ENCODE results near the gene DNAH7.
"Not testable (repeated sequence)": the region's sequence is repeated elsewhere in the genome, so short reads cannot be mapped to it uniquely, and the experiment has no call there.

The DNAH7 gene

DNA sequence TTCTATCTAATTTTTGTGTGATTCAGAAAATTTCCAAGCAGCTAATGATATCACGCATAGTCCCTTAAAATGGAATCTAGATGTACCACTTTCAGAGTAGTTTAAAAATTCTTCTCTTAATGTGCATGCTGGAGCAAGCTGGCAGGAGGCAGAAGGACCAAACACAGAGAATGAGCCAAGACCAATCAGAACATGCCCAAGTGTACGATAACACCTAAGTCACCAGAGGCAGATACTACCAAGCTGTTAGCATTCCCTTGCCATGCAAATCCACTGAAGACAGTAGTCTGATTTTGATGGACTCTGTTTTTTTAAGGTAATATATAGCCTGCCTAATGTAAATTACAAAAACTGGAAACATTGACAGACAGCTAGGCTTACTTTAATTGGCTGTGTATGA lies 109.3 kb downstream of the DNAH7 start:
- DNase-seq = no peak

DNA sequence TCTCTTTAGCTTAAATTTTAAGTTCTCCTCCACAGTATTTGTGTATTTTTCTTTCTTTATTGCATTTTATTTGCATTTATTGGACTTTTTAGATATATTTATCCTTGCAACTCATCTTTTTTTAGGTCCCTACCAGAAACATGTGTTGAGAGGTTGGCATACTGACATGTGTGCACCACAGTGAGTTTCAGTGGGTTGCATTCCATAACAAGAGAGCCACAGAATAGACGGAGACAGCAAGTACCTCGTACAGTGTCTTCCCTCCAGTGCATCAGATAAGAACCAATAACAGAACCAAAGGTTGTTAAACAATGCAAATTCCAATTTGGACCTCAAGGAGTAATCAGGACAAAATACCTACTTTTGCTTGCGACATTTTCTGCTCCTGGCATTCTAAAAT lies 111.9 kb downstream of the DNAH7 start:
- no peak for DNase-seq

DNA sequence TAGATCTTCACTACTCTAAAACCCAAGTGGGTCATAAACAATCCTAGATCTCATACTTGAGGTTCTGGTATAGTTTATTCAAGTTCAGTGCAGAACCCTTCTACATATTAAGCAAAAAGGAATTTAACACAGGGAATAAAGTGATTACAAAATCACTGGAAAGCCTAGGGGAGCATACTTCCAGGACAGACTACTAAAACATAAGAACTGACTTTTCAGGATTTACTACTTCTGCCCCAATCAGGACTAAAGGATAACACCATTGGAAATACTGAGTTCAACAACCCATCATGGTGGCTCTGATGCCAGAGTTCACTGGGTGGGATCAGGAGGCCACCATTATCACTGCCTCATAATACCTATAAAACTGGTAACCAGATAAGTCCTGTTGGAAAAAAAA lies 123.6 kb downstream of the DNAH7 start:
- no peak for DNase-seq

DNA sequence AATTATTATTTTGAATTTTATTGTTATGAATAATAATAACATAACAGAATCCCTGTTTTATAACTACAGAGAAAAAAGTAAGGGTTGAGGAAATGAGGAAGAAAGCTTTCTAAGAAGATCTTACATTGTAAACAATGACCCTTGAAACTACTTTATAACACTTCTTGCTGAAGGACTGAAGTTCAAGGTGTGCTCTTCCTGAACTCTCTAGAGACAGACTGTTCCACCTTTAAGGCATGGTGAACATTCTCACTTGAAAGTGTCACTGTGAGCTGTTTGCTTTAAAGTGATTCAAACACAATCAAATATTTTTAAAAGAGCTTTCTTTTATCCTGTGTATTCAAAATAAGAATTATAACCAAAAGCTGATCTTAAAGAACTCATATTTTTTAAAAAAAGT lies 131.5 kb downstream of the DNAH7 start:
- DNase-seq = no peak

DNA sequence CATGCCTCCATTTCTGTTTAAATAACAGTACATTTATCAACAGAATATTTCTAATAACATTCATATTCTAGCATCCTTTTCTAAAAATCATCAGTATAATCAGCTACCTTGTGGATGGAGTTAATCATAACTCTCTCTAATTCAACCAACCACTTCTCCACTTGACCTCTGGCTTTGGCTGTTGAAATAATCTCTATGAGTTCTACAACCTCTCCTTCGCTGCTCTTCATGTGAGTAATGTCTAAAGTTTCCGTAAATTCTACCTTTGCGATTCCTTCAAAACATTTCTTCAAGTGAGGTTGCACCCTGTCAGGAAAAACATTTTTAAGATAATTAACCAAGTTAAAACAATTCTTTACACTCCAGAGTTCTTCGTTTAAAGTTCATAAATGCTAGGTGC lies 134.2 kb downstream of the DNAH7 start:
- DNase-seq = no peak

DNA sequence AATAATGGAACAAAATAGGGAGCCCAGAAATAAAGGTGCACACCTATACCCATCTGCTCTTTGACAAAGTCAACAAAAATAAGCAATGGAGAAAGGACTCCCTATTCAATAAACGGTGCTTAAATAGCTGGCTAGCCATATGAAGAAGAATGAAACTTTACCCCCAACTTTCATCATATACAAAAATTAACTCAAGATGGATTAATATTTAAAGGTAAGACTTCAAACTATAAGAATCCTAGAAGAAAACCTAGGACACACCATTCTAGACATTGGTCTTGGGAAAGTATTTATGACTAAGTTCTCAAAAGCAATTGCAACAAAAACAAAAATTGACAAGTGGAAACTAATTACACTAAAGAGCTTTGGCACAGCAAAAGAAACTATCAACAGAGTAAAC lies 139.1 kb downstream of the DNAH7 start:
- DNase-seq = no peak

DNA sequence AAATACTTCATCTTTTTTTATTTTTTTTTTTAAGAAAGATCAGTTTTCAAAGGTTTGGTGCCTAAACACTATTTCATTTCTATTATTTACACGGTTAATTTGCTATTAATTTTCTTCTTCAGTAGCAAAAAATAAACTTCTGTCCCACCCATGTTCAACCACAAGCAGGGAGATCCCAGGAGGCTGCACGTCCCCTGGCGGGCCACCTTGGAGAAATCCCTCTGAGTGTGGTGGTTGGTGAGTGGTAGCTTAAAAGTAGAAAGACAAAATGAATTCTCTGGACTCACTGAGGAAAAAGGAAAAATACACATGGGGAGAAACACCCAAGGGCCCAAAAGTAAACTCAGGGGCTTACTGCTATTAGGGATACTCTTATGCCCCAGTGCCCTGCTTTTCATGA lies 143.5 kb downstream of the DNAH7 start:
- DNase-seq = no peak

DNA sequence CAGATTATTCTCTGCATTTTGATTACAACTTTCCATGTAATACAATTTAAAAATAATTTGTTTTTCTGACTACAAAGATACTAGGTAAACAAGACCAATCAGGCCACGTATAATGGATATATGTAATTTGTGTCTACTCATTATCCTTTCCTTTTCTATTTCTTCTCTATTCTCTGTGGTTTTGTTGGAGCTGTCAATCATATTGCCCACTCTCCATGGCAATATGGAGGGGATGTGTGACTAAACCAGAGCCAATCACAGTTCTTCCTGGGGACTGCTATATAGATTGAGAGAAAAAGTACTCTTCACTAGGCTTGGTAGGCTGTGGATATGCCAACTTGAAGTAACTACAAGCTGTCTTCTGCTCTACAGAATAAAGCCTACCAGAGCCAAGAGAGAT lies 144.7 kb downstream of the DNAH7 start:
- DNase-seq = no peak

DNA sequence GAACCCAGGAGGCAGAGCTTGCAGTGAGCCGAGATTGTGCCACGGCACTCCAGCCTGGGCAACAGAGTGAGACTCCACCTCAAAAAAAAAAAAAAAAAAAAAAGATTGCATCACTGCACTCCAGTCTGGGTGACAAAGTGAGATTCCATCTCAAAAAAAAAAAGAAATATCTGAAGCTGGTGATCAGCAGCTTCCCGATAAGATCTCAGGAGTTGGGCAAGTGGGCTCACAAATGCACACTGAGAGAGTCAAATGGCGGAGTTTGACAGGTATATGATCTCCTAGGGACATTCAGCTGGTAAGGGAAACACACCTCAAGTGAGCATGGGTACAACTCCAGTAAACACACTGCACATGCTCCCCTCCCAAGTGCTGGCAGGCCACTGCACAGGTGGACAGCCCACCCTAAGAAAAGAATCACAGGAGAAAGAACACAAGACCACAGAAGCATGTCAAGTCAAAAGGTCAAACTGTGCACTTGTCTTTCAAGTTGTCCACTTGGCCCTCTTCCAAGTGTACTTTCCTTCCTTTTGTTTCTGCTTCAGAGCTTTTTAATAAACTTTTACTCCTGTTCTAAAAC lies 151.5 kb downstream of the DNAH7 start:
- not testable (repeated sequence) for DNase-seq

DNA sequence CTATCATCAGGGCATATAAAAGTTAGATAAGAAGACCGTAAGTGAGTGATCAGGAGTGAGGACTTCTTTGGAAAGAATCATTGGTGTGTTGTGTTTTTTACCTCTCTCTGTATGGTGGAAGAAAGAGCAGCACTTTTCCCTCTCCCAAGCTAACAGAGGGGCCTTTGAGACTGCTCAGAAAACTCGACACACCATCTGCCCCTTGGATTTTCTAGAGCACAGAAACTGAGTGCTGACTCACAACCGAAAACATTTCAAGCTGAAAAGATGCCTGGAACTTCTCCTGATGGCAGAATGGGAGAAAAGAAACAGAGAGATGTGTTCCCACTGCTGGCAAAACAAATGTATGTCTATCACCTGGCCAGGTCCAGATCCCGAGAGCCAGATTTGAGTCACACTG lies 156.6 kb downstream of the DNAH7 start:
- no peak for DNase-seq

DNA sequence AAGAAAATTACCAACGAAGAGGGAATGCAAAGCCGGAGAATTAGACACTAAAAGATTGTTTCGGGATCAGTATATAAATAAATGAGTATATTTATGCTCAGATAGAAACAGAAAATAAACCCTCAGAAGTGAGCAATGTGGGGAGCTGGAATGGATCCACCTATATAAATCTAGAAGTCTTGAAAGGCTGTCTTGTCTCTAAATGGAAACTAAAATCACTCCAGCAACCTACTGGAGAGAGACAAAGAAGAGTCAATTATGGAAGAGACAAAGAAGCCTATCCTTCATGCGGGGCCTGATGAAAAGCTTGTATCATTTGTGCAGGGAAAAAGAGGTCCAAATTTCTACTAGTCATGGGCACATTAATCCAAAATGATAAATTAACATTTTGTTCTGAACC lies 158.1 kb downstream of the DNAH7 start:
- DNase-seq = no peak

DNA sequence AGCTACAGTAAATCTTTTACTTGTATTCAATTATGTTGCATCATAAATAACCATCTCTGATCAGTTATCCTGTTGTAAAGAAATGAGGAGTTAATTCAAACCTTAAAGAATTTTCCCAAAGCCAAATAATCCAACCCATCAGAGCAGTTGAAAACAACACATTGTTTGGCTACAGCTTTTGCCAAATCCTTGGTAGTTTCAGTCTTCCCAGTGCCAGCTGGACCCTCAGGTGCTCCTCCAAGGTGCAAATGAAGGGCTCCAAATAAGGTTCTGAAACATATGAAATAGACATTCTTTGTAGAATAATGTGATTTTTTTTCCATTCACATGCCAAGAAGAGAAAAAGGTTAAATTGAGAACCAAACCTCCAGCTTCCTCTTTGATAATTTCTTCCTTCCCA lies 158.7 kb downstream of the DNAH7 start:
- DNase-seq = no peak

DNA sequence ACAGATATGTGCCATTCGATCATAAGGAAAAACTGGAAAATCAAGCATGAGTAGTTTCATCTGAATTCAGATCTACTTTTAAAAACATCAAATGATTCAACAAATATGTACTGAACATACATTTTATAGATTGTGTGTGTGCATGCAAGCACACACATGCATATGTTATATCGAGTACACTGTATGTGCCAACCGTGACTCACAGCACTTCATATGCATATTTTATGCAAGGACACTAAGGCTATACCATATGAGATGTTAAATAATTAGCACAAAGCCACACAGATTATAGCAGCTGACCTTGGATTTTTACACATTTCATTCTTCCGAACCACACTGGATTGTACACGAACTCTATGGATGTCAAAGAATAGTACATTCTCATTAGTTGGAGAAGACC lies 161.2 kb downstream of the DNAH7 start:
- no peak for DNase-seq

DNA sequence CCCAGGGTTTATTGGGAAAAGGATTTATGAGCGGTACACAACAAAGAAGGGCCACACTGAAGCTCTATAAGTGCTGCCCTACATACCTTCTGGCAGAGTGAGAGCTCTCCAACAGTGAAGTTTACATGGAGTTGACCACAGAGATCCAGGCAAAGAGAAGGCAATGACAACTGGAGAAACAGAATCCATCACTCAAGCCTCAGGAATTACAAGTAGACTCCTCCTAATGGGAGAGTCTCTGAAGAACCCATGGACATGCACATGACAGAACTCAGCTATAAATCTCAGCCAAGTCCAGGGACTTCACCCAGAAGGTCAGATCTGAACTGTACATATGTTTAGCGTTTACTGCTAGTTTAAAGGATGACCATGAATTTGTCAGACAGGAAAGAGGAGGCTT lies 164.7 kb downstream of the DNAH7 start:
- no peak for DNase-seq

DNA sequence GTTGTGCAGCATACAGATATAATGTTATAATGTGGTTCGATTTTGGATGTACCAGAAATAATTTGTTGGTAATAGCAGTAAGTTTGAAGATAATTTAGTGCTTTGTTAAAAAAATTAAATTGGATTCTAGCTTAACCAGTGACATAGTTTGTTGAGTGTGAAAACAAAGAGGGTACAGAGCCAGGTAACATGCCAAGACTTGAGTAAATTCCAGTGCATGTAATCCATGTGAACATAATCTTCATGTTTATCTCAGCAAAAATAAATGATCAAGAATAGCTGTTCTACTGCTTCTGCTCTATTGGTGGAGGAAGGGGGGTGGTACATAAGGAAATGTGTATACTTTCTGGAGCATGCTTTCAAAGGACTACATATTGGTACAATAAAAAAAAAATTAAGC lies 165.8 kb downstream of the DNAH7 start:
- DNase-seq = no peak

DNA sequence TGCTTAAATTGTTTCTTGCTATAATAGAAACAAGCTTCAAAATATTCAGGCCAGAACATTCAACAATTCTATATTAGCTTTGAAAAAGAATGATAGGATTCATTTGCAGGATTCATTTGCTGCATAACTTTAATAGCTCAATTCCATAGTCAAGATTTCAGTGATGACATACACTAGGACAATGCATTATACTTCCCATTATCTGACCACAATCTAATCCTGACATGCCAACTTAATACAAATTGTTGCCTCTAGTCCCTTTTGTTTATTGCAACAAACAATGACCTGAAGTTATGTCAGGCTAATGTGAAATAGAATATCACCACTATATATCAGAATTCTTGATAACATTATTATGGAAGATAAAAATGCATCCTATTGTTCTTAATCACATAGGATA lies 169.4 kb downstream of the DNAH7 start:
- no peak for DNase-seq

DNA sequence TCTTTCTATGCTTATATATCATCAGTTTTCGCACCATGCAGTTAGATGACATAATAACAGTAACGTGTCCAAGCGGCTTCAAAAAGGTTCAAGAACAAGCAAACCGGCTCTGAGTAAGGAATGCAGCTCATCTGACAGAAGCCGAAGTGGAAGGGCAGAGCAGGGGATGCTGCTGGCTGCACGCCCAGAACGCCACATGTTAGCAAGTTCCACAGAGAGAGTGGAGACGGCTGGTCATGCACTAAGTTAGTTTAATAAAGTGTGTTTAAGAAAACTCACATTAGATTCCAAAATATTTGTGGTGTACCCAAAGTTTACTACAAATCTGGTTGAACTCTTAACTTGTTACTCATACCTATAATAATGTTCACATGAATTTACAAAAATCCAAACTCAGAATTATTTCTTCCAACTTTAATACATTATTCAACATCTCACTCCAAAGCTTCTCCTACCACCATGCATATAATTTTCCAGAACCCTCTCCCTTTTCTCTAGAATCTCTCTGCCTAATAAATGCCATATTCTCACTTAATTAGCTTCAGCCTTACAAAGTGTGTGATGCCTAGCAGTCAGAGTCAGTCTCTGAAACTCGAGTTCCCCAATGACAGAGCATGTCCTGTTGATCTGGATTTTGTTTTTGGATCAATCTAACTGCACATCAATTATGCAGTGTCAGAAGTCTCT lies 170.0 kb downstream of the DNAH7 start:
- DNase-seq = no peak

DNA sequence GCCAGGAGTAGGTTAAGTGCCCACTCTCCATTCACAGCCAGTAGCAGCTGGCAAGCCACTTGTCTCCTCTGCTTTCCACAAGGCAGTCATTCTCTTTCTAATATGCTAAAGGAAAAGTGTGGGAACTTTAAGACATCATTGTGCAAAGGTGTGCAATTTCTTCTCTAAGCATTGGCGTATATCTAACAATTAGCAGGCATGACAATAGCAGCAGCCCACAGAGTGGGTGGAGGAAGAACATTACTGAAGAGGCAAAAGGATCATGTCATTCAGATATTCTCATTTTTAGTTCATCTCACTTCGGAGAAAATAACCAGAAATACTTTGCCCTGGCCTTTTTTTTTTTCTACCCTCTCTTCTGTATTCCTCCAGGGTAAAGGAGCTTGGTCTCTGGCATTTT lies 177.6 kb downstream of the DNAH7 start:
- DNase-seq = no peak

DNA sequence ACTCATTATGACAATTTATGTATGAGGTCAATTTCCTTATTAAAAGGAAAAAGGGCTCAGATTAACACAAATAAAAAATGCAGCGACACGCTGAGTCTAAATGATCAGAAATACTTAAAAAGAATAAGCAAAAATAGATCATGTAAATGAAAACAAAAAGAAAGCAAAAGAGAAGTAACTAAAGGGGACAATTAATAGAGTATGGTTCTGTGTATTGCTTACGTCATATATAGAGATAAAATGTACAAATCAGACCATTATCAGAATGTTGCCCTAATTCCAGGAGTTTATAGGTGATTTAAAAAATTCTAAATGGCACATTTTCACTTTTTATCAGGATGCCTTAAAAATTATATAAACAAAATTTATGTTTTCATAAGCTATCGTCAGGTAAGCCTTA lies 189.5 kb downstream of the DNAH7 start:
- no peak for DNase-seq

DNA sequence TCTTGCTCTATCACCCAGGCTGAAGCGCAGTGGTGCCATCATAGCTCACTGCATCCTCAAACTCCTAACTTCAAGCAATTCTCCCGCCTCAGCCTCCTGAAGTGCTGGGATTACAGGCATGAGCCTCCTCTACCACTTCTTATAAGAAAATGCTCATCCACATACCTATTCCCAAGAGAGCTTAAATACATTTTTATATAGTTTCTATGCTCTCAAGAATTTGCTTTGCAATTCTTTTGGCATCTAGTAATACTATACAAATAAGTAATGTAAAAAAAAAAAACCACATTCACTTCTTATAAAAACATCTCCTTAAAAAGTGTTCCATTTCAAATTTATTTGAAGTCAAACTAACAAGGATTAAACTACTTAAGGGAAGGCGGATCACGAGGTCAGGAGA lies 197.3 kb downstream of the DNAH7 start:
- DNase-seq = no peak

DNA sequence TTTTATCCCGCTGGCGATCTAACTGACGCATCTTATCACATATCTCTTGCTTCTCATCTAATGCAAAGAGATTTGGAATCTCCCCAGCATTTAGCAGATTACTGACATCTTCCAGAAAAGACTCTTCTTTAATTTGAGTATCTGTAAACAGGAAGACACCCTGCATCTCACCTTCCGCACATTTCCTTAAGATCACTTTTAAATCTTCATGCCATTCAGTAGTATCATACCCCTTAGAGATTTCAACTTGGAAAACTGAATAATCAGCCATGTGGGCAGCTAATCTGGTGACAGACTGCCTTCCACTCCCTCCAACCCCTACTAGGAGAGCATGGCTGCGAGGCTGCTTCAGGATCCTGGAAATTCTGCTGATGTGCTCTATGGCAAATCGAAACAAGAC lies 204.3 kb downstream of the DNAH7 start:
- DNase-seq = no peak

DNA sequence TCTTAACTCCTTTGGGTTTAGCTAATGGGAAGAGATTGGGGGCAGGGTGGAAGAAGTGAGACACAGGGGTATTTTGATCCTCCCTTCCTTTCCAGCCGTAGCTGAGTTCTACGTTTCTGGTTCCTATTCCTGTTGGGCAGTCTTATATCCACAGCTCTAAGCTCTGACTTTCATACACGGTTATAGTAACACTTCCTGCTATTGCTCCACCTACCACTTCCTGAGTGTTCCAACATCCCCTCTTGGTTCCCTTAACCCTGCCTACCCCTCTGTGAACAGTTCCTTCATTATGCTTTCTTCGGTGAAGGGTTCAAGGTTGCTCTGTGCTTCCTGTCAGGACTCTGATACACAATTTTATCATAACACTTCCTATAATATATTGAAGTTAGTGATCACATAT lies 205.1 kb downstream of the DNAH7 start:
- DNase-seq = no peak

DNA sequence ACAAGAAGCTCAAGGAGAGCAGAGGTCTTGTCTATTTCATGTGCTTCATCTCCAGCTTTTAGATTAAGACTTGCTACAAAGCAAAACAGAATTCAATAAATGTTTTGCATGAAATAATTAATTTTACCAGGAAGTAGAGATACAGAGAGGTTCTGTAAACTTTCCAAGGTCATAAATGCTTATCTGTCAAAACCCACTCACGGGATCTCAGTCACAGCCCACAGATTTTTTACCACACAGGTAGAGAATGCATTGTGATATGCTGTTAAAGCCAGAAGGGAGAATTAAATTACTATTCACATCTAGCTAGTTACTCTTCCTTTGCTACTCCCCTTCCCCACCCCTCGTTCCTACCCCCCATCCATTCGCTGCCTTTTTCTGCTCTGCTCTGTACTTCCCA lies 205.5 kb downstream of the DNAH7 start:
- no peak for DNase-seq

DNA sequence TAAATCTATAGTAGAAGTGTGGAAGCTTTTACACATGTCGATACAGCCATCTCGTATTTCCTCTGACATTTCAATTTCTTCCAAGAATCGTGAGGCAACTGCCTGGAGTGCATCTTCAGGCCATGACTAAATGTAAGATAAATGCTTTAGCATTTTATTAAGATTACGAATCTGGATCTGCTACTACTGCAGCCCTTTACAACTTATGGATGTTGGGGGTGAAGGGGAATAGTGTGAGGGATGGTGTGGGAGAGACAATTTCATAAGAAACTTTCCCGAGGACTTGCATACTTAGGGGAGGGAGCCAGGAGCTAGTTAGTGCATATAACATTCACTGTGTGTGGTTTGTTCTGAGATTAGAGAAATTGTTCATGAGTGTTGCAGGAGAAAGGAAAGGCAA lies 206.8 kb downstream of the DNAH7 start:
- DNase-seq = no peak

DNA sequence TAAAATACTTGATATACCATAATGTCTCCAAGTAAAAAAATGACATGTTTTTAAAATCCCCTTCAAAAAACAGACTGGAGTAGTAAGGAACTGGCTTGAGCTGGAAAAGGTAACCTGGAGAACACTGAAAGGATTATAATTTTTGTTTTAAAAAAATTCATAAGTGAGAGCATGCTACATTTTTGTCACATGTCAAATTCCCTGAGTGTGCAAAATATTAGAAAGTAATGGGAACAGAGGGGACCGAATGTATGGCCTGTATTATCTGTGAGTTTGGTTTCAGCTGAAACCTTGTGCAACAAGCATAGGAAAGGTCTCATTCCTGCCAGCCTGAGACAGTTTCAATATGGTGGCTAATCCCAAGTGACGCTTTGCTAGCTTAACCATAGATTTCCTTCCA lies 209.1 kb downstream of the DNAH7 start:
- no peak for DNase-seq

All from CD4-positive, alpha-beta T cell treated with Interleukin-12 subunit alpha and Interleukin-12 subunit beta, for 1 hour (primary cell).